HG03135 (cell line): Measurements from ENCODE around the gene THNSL1.

Experiments
- ATAC-seq: cut with Tn5 transposase; IDR thresholded peaks from one replicate; pipeline ENCODE4 v1.9.1; 2021; ENCODE audit warnings: mild to moderate bottlenecking, moderate library complexity; ENCODE audit not compliant: unreplicated experiment

Gene THNSL1

GRCh38 chr10:25057886-25058285 lies 41.5 kb downstream of the THNSL1 start:
- ATAC-seq, result no peak

- no peak for ATAC-seq
These were observed 43.6 kb downstream of the THNSL1 start for GRCh38 chr10:25059990-25060389.

DNA sequence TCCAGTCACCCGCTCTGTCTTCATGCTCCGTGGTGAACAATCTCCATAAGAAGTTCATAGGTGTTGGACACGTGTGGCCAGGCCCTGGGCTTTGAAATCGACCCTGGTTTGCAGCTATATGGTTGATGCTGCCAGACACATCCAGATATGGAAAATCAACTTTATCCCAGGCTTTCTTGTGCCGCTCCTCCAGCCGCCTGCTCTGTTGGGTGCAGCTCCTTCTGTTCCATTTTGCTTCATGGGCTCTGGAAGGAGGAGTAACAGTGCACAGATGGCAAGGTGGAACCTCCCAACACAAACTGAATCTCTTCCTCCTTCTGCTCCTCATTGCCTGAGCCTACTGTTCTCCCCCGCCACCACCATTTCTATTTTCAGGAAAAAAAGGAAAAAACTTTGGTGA lies 44.7 kb downstream of the THNSL1 start:
- ATAC-seq, result no peak

GRCh38 chr10:25061711-25062449 lies 45.5 kb downstream of the THNSL1 start:
- no peak for ATAC-seq

- ATAC-seq, result no peak
These were observed 46.7 kb downstream of the THNSL1 start for GRCh38 chr10:25063157-25063556.

DNA sequence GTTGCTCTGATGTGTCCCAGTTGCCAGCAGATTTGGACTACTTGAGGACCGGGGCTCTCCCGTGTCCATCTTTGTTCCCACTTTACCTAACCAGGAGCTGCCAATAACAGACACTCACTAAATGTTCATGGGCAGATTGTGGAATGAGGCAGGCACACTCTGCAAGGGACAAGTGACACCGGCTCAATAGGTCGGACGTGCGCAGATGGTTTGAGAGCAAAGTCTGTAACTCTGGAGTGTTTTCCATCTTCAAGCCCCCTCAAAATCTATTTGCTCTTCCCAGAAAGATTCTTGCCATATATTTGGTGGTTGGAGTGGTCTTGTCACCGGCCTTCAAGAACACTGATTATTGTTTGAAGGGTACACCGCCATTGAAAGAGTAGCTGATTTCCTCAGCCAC lies 47.2 kb downstream of the THNSL1 start:
- no peak for ATAC-seq

DNA sequence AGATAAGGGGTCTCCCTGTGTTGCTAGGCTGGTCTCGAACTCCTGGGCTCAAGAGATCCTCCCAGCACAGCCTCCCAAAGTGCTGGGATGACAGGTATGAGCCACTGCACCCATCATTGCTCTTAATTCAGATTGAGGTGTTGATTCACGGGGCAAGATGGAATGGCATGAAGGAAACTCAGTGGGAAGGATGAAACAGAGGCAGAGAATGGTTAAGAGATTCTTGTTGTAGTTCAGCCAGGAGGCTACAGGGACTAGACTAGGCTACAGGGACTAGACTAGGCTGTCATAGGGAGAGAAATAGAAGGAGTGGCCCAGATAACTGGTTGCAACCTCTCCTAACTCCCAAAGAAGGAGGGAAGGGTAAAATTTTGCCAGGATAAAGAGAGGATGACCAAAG lies 48.0 kb downstream of the THNSL1 start:
- ATAC-seq, result no peak

- no peak for ATAC-seq
These were observed 49.5 kb downstream of the THNSL1 start for GRCh38 chr10:25065761-25066476.

DNA sequence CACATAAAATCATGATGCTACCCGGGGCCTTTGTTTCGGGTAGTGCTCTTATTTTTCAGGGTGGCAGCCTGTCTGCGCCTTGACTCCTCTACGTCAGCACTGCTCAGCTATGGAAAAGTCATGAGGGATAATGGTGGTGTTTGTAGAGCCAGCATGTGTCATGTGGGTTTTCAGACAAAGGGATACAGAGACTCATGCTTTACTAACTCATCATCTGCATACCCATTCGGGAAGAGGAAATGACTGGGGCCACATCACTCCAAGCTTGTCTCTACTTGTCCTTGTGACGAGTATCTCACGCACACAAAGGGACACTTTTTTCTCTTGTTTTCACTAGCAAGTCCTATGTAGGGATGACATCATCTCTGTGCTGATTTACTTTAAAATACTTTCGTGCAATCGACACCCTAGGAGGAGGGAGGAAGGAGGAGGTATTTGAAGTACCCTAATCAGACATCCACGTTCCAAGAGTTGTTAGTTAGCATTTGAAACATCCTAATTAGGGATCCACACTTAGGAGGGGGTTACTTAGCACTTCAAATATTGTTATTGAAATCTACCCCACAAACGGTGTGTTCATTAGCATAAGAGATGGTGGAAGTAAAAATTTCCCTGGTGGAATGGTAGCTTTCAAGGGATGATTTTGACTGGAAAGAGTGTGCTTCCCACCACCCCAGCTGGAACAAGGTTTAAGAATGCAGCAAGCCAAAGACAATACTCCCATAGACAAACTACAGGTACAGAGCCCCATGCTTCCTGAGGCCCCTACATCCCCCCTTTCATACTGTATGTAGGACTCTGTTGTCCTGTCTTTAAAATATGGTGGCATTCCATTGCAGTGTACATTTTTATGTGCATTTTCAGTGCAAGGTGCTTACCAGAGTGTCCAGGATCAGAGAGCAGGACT lies 52.0 kb downstream of the THNSL1 start:
- no peak for ATAC-seq

DNA sequence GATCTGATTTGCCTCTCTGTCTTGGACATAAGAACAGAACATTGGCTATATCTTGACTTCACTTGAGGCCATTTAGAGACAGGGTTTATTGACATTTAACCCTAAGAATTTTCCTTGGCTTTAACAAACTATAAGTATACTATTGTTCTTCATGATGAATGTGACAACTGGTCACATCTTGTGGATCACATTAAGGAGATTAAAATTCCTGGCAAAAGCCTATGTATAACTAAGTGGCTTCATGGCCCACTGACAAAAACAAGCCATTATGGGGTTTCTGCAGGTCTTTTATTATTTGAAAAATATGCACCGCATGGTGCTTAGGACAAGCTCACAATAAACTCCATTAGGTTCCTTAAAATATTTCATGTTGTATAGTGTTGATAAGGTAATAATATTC lies 54.8 kb downstream of the THNSL1 start:
- no peak for ATAC-seq

- no peak for ATAC-seq
These were observed 56.4 kb downstream of the THNSL1 start for GRCh38 chr10:25072786-25073185.

- no peak for ATAC-seq
These were observed 59.4 kb downstream of the THNSL1 start for GRCh38 chr10:25075825-25076224.
